Hematopoietic multipotent progenitor cell treated with erythropoietin and hydrocortisone succinate and interleukin-3 and kit ligand, for 8 days (in vitro differentiated cells): ENCODE data around the gene ABCA13.

Experiments
- DNase-seq: peaks from one replicate; pipeline ENCODE4 v3.0.0-alpha.2; 2015

The ABCA13 gene

DNA sequence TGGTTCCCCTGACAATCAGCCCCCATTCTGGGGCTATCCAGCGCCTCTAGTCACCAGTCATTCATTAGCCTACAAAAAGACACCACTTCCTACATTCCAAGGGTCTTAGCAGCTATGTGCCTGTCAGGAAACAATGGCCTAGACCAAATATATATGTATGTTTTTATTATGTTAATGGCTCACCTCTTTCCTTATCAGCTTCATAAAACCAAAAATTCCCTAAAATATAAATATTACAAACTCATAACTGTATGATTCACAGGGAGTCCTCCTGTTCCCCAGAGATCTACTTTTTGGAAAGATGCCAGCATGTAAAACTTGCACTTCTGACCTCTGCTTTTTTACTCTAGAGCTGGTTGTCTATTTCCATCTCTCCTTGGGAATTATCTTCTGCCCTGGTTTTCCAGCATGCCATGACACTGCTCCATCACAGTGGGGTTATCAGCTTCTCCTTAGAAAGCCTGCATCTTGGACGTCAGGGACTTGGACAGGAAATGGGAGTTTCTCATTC is 79.2 kb downstream of the ABCA13 start:
- no peak for DNase-seq

DNA sequence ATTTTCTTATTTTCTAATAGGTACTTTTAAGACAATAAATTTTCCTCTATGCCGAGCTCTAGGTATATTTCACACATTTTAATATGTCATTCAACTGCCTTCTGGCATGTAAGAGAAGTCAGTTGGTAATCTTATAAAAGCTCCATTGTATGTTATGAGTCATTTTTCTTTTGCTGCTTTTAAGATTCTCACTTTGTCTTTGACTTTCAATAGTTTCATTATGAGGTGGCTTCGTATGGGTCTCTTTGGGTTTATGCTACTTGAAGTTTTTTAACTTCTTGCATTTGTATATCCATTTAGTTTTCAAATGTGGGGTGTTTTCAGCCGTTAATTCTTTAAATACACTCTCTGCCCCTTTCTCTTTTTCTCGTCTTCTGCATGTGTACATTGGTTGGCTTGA is 80.5 kb downstream of the ABCA13 start:
- no peak for DNase-seq

DNA sequence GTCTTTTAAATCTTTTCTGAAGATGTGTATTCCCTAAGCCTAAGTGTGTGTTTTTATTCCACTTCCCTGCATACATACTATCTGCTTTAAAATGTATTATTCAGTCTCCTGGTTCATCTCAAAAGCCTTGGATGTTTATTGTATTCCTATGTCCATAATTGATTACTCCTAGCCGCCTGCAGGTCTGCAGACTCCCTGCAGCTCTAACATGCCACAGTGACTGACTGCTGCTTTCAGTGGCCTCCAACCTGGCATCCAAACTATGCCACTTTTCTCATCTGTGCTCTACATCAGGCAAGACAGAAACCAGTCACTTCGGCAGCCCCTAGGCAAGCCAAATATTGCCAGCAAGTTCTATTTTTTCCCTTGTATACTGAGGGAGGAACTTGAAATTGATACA is 81.7 kb downstream of the ABCA13 start:
- DNase-seq, result no peak

DNA sequence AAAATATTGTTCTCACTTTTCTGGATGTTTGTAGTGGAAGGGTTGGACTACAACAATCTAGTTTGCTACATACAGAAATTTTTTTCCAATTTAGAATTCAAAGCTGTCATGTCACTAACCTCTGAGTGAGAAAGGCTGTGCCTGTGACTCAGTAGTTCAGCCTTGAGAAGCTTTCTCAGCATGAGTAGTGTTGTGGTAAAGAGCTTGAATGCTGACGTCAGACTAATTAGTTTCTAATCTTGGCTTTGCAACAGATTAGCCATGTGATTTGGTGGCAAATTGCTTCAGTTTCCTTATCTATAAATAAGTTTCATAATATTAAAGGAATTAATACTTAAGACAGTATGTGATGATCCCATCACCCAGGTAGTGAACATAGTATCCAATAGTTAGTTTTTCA is 83.8 kb downstream of the ABCA13 start:
- no peak for DNase-seq

DNA sequence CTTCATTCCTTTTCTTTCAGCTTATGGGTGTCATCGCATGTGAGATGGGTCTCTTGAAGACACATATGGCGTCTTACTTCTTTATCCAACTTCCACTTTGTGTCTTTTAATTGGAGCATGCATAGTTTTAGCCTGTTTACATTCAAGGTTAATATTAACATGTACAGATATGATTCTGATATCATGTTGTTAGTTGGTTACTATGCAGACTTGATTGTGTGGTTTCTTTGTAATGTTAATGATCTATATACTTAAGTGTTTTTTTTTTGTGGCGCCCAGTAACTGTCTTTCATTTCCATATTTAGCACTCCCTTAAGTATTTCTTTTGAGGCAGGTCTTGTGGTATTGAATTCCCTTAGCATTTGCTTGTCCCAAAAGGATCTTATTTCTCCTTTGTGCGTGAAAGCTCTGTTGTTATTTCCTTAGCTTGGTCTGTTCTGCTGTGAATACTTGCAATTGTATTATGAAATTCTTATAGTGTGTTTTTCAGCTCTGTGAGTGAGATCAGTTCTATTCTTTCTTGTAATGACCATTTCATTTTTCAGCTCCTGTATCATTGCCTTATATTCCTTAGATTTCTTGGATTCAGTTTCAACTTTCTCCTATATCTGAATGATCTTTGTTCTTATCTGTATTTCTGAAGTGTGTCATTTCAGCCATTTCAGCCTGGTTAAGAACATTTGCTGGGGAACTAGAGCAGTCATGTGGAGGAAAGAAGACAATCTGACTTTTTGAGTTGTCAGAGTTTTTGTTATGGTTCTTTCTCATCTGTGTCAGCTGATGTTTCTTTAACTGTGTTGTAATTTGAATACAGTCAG is 88.4 kb downstream of the ABCA13 start:
- no peak for DNase-seq

DNA sequence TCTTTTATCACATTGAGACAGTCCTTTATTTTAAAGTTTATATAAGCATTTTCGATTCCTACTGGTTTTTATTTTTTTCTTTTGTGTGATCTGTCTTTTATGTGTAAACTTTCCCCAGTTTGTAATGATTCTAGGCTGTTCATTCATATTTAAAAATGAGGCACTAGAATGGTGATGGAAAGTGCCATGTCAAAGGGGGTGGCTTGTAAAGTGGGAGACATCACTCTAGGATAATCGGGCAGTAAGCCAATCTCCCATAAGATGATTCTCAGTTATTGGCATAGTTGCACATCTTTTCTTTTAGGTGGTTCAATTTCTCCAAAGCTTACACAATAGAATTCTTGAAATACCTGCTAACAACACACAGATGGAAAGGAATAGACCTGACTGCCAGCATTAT is 90.4 kb downstream of the ABCA13 start:
- DNase-seq, result no peak

DNA sequence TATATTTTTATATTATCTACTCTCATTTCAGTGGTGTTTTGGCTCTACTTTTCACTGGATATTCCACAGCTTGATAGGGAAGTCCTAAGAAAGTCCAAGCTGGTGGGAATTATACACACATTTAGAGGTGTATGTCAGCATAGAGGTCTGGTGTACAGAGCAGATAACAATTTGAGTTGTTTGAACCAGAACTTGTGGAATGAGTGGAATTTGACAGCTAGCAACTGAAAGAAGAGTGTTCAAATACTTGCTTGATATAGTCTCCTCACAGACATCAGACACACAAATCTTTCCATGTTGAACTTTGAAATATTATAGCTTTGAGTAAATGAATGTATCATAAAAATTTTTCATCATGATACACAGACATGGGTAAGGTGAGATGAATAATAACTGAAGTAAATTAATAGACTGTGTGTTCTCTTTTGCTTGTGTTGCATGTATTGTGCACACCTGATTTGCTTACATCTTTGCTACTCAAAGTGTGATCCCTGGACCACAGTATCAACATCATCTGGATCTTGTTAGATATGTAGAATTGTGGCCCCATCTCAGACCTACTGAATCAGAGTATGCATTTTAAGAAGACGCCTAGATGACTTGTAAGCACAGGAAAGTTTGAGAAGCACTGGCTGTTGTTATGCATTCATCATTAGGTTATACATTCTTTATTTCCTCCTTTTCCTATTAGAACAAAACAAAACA is 91.5 kb downstream of the ABCA13 start:
- no peak for DNase-seq

DNA sequence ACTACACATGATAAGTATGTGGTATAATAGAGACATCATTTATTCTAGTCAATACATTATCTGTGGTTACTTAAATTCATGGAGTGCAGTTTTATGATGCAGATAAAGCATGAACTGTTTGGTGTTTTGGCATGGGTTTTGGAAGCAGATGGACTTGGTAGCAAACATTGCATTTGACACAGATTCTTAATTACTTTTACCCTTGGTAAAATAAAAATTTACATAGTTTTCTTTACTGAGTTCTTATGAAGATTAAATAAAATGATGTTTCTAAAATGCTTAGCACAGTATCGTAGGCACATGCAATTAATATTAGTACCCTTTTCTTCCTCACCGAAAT is 92.0 kb downstream of the ABCA13 start:
- DNase-seq, result no peak

DNA sequence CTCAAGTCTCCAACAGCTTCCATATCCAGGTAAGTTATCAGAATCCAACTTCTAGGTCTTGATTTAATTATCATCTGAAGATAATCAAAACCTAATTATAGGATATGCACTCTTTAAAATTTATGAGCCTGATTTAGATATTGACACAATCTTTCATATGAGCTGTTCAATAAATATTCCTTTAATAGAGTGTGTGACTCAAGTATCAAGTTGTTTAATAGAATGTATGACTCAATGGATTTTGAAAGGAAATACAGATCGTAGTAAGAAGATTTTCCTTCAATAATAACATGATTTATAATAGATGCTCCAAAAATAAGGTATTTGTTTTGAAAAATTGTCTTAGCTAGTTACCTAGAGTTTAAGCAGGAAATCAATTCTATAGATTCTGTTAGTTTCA is 97.8 kb downstream of the ABCA13 start:
- no peak for DNase-seq

DNA sequence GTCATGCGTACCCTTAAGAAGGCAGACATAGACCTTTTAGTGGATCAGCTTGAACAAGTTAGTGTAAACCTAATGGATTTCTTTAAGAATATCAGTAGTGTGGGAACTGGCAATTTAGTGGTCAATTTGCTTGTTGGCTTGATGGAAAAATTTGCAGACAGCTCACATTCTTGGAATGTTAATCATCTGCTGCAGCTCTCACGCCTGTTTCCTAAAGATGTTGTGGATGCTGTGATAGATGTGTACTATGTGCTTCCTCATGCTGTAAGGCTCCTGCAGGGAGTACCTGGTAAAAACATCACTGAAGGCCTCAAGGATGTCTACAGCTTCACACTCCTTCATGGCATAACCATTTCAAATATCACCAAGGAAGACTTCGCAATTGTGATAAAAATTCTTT is 103.4 kb downstream of the ABCA13 start:
- no peak for DNase-seq

DNA sequence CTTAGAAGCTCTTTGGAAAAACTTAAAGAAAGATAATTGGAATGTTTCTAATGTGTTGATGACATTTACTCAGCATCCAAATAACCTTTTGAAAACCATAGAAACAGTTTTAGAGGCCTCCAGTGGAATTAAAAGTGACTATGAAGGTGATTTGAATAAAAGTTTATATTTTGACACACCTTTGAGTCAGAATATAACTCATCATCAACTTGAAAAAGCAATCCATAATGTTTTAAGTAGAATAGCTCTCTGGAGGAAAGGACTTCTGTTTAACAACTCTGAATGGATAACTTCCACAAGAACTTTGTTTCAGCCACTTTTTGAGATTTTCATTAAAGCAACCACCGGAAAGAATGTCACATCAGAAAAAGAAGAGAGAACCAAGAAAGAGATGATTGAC is 108.2 kb downstream of the ABCA13 start:
- no peak for DNase-seq

DNA sequence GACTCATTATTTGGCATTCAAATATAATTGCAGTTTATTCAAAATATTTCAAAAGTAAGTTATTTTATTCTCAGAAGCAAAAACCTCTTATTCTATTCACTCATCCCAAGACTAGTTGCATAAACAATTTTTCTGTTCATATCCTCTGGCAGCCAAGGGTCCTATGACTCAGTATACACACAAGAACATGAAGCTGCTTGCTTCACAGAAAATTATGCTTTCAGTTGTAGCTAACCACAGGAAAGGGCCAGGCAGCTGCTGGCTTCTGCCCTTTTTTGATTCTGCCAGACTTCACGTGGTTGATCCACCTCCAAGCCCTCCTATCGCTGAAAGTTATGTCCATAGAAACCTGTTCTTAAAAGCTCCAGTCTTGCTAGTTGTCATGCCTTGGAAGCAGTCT is 108.8 kb downstream of the ABCA13 start:
- DNase-seq, result no peak

DNA sequence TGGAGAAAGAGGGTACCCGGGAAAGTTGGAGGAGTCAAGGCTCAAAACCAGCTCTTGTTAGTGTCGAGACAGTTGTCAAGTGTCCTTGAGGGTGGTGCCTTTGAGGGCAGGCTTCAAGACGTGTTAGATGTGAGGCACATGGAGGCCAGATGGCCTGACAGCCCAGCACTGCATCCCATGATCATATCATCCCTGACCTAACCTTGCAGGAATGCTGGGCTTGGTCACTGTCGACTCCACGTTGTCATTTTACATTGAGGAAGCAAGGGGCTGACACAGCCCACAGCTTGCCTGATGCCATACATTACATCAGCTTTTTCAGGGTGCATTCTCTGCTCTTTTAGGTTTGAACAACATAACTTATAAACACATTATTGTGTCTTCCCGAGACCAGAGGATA is 114.1 kb downstream of the ABCA13 start:
- no peak for DNase-seq

DNA sequence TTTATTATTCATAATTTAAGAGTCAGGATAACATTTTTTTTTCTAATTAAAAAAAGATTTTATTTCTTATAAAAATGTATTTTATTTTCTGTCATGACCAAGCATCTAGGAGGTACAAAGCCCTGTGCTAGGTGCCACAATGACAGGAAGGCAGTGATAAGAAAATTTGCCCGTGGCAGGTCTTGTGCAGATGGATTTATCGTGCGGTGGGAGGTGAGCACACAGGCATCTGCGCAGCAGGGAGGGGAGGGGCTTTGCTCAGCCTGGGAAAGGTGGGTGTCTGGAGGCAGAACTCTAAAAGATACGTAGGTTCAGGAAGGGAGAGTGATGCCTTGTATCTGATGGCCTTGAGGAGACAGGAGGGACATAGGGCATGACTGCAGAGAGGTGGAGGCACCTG is 115.6 kb downstream of the ABCA13 start:
- DNase-seq, result no peak

DNA sequence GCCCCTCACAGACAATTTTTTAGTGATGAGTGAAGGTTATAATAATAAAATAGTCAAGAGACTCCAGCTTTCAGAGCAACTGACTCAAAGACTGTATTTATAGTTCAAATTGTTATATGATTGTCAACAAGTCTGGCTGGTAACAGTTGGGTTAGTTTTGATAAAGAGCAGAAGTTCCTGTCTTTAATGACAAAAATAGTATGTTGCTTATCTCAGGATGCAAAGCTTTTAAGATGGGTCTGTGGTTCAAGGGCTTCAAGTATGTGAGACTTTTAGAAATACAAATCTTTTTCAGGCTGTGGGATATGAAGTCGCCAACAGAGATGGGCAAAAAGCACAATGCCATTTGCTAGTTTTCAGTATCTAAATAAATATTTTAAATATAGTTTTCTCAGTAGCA is 118.4 kb downstream of the ABCA13 start:
- no peak for DNase-seq

DNA sequence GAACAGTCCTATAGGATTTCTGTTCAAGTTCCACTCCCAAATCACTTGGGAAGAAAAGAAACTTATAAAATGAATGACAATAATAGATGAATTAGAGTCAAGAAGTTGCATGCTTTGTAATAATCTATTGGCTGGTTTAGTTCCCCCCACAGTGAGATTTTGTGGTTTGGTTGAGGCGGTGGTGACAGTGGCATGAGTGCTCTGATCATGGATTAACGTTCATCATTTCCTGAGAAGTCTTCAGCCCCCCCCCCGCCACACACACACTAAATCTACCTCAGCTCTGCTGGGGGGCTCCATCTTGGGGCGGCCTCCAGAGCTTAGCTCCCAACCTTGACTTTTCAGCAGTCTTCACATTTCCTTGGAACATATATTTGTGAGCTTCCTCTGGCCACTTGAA is 121.7 kb downstream of the ABCA13 start:
- no peak for DNase-seq

DNA sequence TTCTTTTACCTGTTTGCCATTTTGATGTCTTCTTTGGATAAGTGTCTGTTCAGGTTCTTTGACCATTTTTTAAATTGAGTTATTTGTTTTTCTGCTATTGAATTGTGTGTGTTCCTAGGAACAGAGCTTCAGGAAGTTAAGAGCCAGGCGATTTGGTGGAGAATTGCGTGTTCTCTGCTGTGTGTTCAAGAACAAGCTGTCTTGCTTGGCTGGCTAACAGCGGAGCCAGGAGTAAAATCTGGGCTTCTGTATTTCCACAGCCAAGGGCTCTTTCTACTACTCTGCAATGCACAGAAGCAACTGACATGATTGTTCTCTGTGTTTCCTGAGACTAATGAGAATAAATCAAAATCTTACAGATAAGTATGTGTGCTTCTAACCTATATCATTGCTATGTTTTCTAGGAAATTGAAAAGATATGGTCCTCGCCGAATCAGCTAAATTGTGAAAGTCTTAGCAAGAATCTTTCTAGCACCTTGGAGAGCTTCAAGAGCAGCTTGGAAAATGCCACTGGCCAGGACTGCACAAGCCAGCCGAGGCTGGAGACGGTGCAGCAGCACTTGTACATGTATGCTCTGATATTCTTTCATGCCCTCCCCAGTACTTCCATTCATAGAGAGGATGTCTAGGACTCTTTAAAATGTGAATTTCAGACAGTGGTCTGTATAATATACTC is 124.2 kb downstream of the ABCA13 start:
- DNase-seq, result no peak

DNA sequence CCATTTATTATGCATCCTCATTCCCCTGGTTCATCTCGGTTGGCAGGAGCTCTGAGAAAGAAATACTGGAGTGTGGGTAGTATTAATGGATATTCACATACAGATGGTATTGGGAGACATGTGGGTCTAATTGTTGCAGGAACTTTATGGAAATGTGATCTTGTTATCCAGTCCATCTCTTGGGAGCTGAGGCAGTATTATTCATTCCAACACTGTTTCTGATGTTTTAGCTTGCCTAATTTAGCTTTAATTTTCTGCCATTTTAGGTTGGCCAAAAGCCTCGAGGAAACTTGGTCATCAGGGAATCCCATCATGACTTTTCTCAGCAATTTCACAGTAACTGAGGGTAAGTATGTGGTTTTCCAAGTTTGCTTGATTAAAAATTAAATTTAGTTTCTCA is 125.7 kb downstream of the ABCA13 start:
- DNase-seq, result no peak

DNA sequence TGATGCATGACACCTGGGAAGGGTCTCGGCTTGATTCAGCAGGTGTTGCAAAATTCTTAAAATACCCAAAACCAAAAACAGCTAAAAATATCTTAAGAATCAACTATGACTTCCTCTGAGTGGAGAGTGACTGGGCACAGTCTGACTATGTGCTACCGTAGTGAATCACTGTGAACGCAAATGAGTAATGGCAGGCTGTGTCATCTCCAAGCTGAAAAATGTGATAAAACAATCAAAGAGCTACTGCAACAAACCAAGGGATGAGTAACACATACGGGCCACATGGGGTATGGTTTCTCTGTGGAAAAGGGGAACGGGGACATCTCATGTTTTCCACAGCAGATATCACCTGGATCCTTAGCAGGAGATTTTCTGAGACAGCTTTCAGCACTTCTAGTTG is 127.5 kb downstream of the ABCA13 start:
- DNase-seq, result no peak

DNA sequence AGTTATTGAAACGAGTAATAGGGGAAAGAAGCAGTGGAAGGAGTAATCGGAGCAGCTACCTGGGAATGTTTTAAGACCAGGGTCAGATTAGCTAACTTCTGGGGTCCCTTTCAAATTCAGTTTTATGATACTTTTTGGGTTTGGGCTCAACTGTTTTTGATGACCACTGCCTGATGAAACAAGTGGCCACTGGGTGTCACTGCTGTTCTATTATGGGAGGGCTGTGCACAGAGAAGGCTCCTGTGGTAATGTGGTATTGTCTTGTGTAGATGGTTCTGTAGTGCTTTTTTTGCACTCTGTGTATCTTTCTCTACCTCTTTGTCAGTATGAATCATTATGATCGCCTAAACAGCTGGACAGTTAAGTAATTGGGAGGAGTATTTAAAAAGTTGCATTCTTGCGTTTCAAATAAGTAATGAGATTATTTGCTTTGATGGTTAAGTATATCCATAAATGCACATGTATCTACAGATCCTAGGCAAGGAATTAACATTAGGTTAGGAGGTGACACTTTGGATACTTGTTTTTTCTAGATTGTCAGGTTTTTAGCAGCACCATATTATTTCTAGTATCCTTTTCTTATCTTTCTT is 128.4 kb downstream of the ABCA13 start:
- DNase-seq, result peak; percentile 58

DNA sequence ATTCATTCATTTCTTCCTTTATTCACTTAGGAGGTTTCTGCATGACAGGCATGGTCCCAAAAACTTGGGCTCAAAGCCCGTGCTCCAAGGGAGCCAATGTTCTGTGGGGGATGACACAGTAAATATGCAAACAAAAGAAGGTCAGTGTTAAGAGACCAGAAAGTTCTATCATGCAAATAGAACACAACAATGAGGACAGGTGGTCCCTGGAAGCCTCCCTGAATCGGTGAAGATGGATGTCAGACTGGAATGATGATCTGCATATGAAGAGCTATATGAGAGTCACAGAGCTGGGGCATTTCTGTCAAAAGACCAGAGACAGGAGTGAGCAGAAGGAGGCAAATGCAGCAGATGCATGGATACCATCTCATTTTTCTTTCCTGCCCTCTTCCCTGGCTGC is 129.0 kb downstream of the ABCA13 start:
- DNase-seq, result no peak

DNA sequence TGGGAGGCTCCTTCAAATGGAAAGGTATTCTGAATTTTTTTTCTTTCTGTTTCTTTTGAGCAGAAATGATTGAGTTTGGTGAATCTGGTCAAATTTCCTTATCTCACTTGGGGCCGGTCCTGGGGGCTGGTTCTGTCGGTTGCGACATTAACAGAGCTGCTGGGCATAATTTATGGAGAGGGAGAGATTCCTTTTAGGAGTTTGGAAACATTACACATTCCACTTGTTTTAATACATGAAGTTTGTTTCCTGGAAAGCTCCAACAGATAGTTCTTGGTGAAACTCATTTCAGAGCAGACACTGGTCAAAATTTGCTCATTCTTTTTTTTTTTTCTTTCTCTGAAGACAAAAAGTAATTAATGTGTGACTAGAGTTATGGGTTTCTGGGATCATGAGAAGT is 129.9 kb downstream of the ABCA13 start:
- no peak for DNase-seq

DNA sequence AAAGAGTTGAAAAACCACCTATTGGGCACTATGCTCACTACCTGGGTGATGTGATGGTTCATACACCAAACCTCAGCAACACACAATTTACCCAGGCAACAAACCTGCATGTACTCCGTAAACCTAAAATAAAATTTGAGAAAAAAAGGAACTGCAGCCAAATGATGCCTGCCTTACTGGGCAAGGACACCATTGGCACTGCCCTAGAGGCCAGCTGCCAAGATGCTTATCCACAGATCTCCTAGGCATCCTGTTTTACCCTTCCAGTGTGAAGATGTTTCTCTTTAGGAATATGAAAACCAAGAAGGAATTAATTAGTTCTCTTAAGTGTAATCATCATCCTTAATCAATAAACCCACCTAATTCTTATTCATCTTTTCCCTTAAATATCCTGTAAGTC is 133.4 kb downstream of the ABCA13 start:
- DNase-seq, result no peak

DNA sequence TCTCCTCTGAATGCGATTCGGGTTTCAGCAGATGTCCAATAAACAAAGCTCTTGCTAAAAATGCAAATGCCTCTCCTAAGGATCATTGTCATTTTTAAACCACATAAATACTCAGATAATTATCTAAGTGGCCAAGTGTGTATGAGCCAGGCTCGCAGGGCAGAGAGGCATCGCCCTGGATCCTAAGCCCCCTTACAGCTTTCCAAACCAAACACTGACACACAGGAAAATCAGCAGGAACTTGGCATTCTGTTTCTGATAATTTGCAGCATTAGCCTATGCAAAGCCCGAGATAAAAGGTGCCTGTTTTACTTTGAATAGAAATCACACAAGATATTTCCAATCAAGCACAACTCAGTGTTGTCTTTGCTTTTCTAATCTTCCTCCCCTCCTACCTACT is 134.4 kb downstream of the ABCA13 start:
- no peak for DNase-seq
